Fibroblast of mammary gland (primary cell): ENCODE results near the gene BCL11B.

Experiments
- DNase-seq: peaks from one replicate; pipeline ENCODE4 v3.0.0-alpha.2; 2010; ENCODE audit warnings: low read depth
- H3K4me3 ChIP-seq: 2 replicates; pipeline ENCODE4 v1.5.1; 2011; ENCODE audit warnings: low read depth, mild to moderate bottlenecking, low read length, moderate library complexity; ENCODE audit not compliant: control insufficient read depth
- TF ChIP-seq, protein P1 (sequence below): conservative IDR thresholded peaks from 2 replicates; pipeline ENCODE4 v1.5.1; 2011; ENCODE audit warnings: low read depth, low read length, inconsistent platforms; ENCODE audit not compliant: control insufficient read depth, insufficient read depth

Gene BCL11B

DNA sequence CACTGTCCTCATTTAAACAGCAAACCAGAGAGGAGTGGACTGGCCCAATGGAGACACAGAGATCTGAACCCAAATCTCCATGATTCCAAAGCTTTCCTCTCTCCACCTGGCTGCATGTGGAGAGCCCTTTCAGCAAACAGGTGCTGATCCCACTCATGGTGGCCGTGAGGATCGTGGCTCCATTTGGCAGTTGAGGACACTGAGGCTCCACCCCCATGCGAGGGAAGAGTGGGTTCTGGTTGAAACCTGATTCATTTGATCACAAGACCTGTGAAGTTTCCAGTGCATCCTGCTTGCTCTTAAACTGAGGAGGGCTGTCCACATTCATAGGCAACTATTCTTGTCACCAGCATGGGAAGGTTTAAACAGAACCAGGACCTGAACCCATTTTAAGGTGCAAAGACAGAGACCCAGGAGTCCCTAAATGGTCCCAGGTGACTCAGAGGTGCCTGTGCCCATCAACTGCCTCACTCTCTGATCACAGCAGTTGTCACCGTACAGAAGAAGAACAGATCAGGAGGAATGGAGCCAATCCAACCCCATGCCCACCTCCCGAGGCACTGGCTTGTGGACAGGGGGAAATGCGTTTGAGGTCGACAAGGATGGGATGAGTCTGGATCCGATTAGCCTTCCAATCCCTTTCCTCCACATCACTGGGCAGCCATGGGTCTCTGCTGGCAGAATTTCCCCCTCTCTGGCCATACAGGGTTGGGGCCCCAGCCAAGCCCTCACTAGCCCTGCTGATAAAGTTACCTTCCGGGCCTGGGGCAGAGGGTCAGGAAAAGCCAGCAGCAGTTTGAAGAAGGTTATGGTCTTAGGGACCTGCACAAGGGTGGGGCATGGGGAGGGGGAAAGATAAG, 45.5 kb upstream of the BCL11B start:
- TF ChIP-seq, protein P1, sequence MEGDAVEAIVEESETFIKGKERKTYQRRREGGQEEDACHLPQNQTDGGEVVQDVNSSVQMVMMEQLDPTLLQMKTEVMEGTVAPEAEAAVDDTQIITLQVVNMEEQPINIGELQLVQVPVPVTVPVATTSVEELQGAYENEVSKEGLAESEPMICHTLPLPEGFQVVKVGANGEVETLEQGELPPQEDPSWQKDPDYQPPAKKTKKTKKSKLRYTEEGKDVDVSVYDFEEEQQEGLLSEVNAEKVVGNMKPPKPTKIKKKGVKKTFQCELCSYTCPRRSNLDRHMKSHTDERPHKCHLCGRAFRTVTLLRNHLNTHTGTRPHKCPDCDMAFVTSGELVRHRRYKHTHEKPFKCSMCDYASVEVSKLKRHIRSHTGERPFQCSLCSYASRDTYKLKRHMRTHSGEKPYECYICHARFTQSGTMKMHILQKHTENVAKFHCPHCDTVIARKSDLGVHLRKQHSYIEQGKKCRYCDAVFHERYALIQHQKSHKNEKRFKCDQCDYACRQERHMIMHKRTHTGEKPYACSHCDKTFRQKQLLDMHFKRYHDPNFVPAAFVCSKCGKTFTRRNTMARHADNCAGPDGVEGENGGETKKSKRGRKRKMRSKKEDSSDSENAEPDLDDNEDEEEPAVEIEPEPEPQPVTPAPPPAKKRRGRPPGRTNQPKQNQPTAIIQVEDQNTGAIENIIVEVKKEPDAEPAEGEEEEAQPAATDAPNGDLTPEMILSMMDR, result no peak
- H3K4me3 ChIP-seq, result no peak overlapping the region
- no peak for DNase-seq

DNA sequence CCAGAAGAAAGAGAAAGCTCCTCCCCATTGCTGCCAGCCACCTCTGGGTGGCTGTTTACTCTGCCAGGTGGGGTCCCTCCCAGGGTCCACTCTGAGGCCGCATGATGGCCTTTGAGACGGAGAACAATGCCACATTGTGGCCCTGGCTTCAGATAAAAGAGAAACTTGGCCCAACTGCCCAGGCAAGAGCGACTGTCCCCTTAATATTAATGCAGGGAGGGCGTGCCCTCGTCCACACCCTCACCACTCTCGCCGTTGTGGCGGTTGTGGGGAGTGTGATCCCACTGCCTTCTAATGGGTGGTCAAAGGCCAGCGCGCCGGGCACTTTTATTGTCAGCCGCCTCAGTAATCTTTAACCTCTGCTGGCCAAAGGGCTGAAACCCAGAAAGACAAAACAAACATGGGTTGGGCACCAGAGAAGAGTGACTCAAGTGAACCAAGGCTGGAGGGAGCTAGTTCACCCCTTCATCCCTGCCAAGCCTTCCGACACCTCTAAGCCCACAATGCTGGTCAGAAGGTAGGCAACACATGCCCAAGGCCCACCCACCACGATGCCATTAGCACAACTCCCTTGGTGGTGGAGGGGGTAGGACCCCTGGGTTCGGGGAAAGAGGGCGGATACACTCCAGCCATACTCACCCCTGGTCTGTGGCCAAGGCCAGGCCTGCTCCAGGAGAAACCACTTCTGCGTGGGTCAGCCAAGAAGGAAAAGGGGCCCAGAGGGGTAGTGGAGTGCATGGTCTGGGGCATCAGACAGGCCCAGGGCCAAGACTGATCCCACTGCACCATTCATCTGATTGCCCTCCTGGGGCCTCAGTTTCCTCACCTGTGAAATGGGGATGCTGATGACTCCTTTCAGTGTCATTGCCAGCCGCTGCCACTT, 44.5 kb upstream of the BCL11B start:
- H3K4me3 ChIP-seq, result no peak overlapping the region
- no peak for DNase-seq
- TF ChIP-seq, protein P1, result no peak

DNA sequence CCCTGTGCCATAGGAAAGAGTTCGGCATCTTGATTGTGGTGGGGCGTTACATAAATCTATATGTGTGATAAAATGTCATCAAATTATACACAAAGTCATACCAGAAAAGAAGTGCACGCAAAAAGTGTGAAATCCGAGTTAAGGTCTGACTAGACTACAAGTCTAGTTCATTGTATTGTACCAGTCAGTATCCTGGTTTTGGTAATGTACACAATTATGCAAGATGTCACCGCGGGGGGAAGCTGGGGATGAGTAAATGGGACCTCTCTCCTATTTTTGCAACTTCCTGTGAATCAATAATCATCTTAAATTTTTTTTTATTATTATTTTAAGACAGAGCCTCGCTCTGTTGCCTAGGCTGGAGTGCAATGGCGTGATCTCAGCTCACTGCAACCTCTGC, 43.2 kb upstream of the BCL11B start:
- no peak for DNase-seq
- TF ChIP-seq, protein P1, result no peak
- no peak overlapping the region for H3K4me3 ChIP-seq

DNA sequence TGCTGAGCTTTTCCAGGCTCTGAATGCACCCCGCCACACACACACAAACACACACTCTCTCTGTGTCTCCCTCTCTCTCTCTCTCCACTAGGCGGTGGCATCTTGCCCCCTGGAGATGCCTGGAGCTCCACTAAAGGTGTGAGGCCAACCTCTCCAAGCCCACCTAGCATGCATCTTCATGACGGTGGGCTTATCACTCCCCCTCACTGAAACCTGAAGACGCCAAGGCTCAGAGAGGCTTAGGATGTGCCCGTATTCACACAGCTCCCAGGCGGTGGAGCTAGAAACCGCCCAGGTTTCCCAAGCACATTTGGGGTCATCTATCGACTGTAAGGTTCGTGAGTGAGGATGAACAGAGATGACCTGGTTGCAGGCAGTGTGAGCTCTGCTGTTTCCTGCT, 42.6 kb upstream of the BCL11B start:
- DNase-seq, result no peak
- no peak overlapping the region for H3K4me3 ChIP-seq
- TF ChIP-seq, protein P1, result no peak

DNA sequence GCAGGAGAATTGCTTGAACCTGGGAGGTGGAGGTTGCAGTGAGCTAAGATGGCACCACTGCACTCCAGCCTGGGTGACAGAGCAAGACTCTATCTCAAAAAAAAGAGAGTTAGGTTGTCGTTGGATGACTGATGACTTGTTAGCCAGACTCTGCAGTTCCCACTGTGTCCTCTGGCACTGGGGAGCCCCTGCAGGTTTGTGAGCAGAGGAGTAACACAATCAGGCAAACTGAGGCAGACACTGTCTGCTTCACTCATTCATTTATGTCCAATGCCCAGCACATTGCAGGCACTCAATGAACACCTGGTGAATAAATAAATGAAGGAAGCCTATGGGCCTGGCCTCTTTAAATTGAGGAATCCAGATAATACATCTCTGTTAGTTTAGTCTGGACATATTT, 41.2 kb upstream of the BCL11B start:
- TF ChIP-seq, protein P1, result no peak
- H3K4me3 ChIP-seq, result no peak overlapping the region
- no peak for DNase-seq

DNA sequence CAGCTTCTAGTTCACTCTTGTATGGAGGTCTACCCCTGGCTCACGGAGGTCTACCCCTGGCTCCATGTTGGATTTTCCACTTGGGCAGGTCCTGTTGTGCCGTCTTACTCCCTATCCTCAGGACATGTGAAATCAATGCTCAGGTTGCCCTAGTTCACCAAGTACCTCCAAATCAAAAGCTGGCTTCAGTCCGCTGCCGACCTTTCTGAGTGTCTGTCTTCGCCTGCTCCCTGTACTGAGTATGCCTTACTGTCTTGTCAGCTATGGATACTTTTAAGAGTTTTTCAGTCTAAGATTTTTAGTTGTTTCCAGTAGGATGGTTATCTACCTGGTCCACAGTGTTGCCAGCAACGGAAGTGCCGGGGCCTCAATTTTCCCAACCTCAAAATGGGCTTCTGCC, 40.1 kb upstream of the BCL11B start:
- H3K4me3 ChIP-seq, result no peak overlapping the region
- no peak for DNase-seq
- TF ChIP-seq, protein P1, result no peak
